Measurements from ENCODE around the gene NRXN2.

NRXN2 gene

GRCh38 chr11:64718084-64718779 is 4.8 kb downstream of the NRXN2 start:
- H3K23ac ChIP-seq (ENCODE audit: low read depth, low read length, poor library complexity) = no peak overlapping the region
- H2AK5ac ChIP-seq (ENCODE audit: low read depth, low read length) = no peak overlapping the region
- H2BK15ac ChIP-seq (ENCODE audit: low read length) = no peak overlapping the region
- no peak overlapping the region for H3K4ac ChIP-seq (ENCODE audit: low read length)
- H3K14ac ChIP-seq (ENCODE audit: low read length) = no peak overlapping the region
- no peaks in the 10 kb centered on the region for H3K36me3 ChIP-seq (replicated peaks in 1 of 2; ENCODE audit: control insufficient read depth in 2 of 2, insufficient read depth in 2 of 2, low read length in 2 of 2)
- no CpG with 5 or more reads among the region's 15 CpGs for WGBS, 2 donors (ENCODE audit: extremely low coverage in 2 of 2, insufficient read length in 2 of 2, insufficient replicate concordance in 1 of 2)
- no peak overlapping the region for H3K18ac ChIP-seq (ENCODE audit: low read length)
- no peak overlapping the region for H2BK12ac ChIP-seq (ENCODE audit: low read length)
- no peak for DNase-seq (ENCODE audit: low spot score)
- H3K4me2 ChIP-seq (ENCODE audit: insufficient read depth, low read length, poor library complexity, severe bottlenecking) = no peak overlapping the region
- peaks cover 4 to 43% (median 24%) of the 10 kb centered on the region in 3 experiments for H3K27me3 ChIP-seq (ENCODE audit: control insufficient read depth in 3 of 3, insufficient read depth in 3 of 3, low read depth in 1 of 3, low read length in 3 of 3)
- H2AFZ ChIP-seq (ENCODE audit: low read length) = no peak overlapping the region
- peak overlapping the region; percentile 69 for H4K91ac ChIP-seq (ENCODE audit: low read depth, low read length, poor library complexity)
- H3K9ac ChIP-seq (ENCODE audit: low read depth, low read length, poor library complexity) = no peak overlapping the region
- H2BK5ac ChIP-seq (ENCODE audit: low read length) = no peak overlapping the region
- H2BK120ac ChIP-seq (ENCODE audit: low read depth, low read length) = no peak overlapping the region
- H3K79me1 ChIP-seq (ENCODE audit: low read depth, low read length) = no peaks in the 10 kb centered on the region
- no peaks in the 10 kb centered on the region for H3K9me3 ChIP-seq (replicated peaks in 1 of 2; ENCODE audit: control insufficient read depth in 2 of 2, insufficient read depth in 1 of 2, low read depth in 1 of 2, low read length in 2 of 2)
- H3K27ac ChIP-seq (replicated peaks; ENCODE audit: low read length) = no peak overlapping the region
- H3K4me3 ChIP-seq (ENCODE audit: low read length in 2 of 2) = no peak overlapping the region
- no peak overlapping the region for H4K8ac ChIP-seq (ENCODE audit: low read depth, low read length)
- peaks cover 7 to 30% of the 10 kb centered on the region in 2 donors for H3K4me1 ChIP-seq (ENCODE audit: control insufficient read depth in 2 of 2, insufficient read depth in 1 of 2, low read depth in 1 of 2, low read length in 2 of 2)

GRCh38 chr11:64717268-64717578 is 5.8 kb downstream of the NRXN2 start:
- Histone ChIP-seq H4K8ac (ENCODE audit: low read depth, low read length) (no peak overlapping the region), H3K27ac (replicated peaks; ENCODE audit: low read length) (no peak overlapping the region)
- no CpG with 5 or more reads among the region's 4 CpGs for WGBS, 2 donors (ENCODE audit: extremely low coverage in 2 of 2, insufficient read length in 2 of 2, insufficient replicate concordance in 1 of 2)

GRCh38 chr11:64716473-64717267 is 6.3 kb downstream of the NRXN2 start:
- H3K18ac ChIP-seq (ENCODE audit: low read length) = peak overlapping the region; percentile 30
- H3K27me3 ChIP-seq (ENCODE audit: control insufficient read depth in 3 of 3, insufficient read depth in 3 of 3, low read depth in 1 of 3, low read length in 3 of 3) = peaks cover 16 to 50% (median 19%) of the 10 kb centered on the region in 3 experiments
- H3K36me3 ChIP-seq (replicated peaks in 1 of 2; ENCODE audit: control insufficient read depth in 2 of 2, insufficient read depth in 2 of 2, low read length in 2 of 2) = no peaks in the 10 kb centered on the region
- no peak overlapping the region for H3K27ac ChIP-seq (replicated peaks; ENCODE audit: low read length)
- peak overlapping the region; percentile 93 for H2AK5ac ChIP-seq (ENCODE audit: low read depth, low read length)
- no peak overlapping the region for H2BK5ac ChIP-seq (ENCODE audit: low read length)
- no peaks in the 10 kb centered on the region for H3K79me1 ChIP-seq (ENCODE audit: low read depth, low read length)
- H3K4me3 ChIP-seq (ENCODE audit: low read length in 2 of 2) = peak overlapping the region in 1 of 2 donors; percentile 36
- H2BK12ac ChIP-seq (ENCODE audit: low read length) = peak overlapping the region; percentile 14
- no peak overlapping the region for H3K4ac ChIP-seq (ENCODE audit: low read length)
- peaks cover 11 to 23% of the 10 kb centered on the region in 2 donors for H3K4me1 ChIP-seq (ENCODE audit: control insufficient read depth in 2 of 2, insufficient read depth in 1 of 2, low read depth in 1 of 2, low read length in 2 of 2)
- no peak overlapping the region for H3K14ac ChIP-seq (ENCODE audit: low read length)
- no peak overlapping the region for H3K9ac ChIP-seq (ENCODE audit: low read depth, low read length, poor library complexity)
- peak overlapping the region; percentile 31 for H2AFZ ChIP-seq (ENCODE audit: low read length)
- no CpG with 5 or more reads among the region's 21 CpGs for WGBS, 2 donors (ENCODE audit: extremely low coverage in 2 of 2, insufficient read length in 2 of 2, insufficient replicate concordance in 1 of 2)
- no peak overlapping the region for H4K91ac ChIP-seq (ENCODE audit: low read depth, low read length, poor library complexity)
- H3K23ac ChIP-seq (ENCODE audit: low read depth, low read length, poor library complexity) = peak overlapping the region; percentile 23
- H4K8ac ChIP-seq (ENCODE audit: low read depth, low read length) = no peak overlapping the region
- no peak overlapping the region for H3K4me2 ChIP-seq (ENCODE audit: insufficient read depth, low read length, poor library complexity, severe bottlenecking)
- peak overlapping the region; percentile 55 for H2BK15ac ChIP-seq (ENCODE audit: low read length)
- H3K9me3 ChIP-seq (replicated peaks in 1 of 2; ENCODE audit: control insufficient read depth in 2 of 2, insufficient read depth in 1 of 2, low read depth in 1 of 2, low read length in 2 of 2) = peaks cover 0 to 2% of the 10 kb centered on the region in 2 donors
- H2BK120ac ChIP-seq (ENCODE audit: low read depth, low read length) = no peak overlapping the region
- no peak for DNase-seq (ENCODE audit: low spot score)

More at GRCh38 chr11:64717268-64717578, 5.8 kb downstream of the NRXN2 start:
- H3K4me1 ChIP-seq (ENCODE audit: control insufficient read depth in 2 of 2, insufficient read depth in 1 of 2, low read depth in 1 of 2, low read length in 2 of 2) = peaks cover 10 to 28% of the 10 kb centered on the region in 2 donors
- H2BK120ac ChIP-seq (ENCODE audit: low read depth, low read length) = no peak overlapping the region
- peak overlapping the region in 1 of 2 donors; percentile 36 for H3K4me3 ChIP-seq (ENCODE audit: low read length in 2 of 2)
- no peak overlapping the region for H3K4me2 ChIP-seq (ENCODE audit: insufficient read depth, low read length, poor library complexity, severe bottlenecking)
- no peak for DNase-seq (ENCODE audit: low spot score)
- H3K23ac ChIP-seq (ENCODE audit: low read depth, low read length, poor library complexity) = no peak overlapping the region
- H3K27me3 ChIP-seq (ENCODE audit: control insufficient read depth in 3 of 3, insufficient read depth in 3 of 3, low read depth in 1 of 3, low read length in 3 of 3) = peaks cover 12 to 50% (median 23%) of the 10 kb centered on the region in 3 experiments
- no peaks in the 10 kb centered on the region for H3K79me1 ChIP-seq (ENCODE audit: low read depth, low read length)
- H3K18ac ChIP-seq (ENCODE audit: low read length) = peak overlapping the region; percentile 30
- H3K9ac ChIP-seq (ENCODE audit: low read depth, low read length, poor library complexity) = no peak overlapping the region
- H2AK5ac ChIP-seq (ENCODE audit: low read depth, low read length) = peak overlapping the region; percentile 93
- no peaks in the 10 kb centered on the region for H3K9me3 ChIP-seq (replicated peaks in 1 of 2; ENCODE audit: control insufficient read depth in 2 of 2, insufficient read depth in 1 of 2, low read depth in 1 of 2, low read length in 2 of 2)
- H4K91ac ChIP-seq (ENCODE audit: low read depth, low read length, poor library complexity) = no peak overlapping the region
- no peak overlapping the region for H3K14ac ChIP-seq (ENCODE audit: low read length)
- H2BK5ac ChIP-seq (ENCODE audit: low read length) = no peak overlapping the region
- H3K36me3 ChIP-seq (replicated peaks in 1 of 2; ENCODE audit: control insufficient read depth in 2 of 2, insufficient read depth in 2 of 2, low read length in 2 of 2) = no peaks in the 10 kb centered on the region
- H2AFZ ChIP-seq (ENCODE audit: low read length) = no peak overlapping the region
- no peak overlapping the region for H3K4ac ChIP-seq (ENCODE audit: low read length)
- no peak overlapping the region for H2BK15ac ChIP-seq (ENCODE audit: low read length)
- peak overlapping the region; percentile 14 for H2BK12ac ChIP-seq (ENCODE audit: low read length)

All from neuronal stem cell (in vitro differentiated cells).